Measurements from ENCODE around the gene TMEM198. TPM values are rescaled to one million over a fixed set of nuclear protein-coding genes. Genes with fewer than 3 reads are reported as not detected.
A peak's percentile ranks its signal among the peaks of the same experiment; 100 is the strongest.

TMEM198 gene
- total RNA-seq, 2 donors from 2014 or later: 3.3 to 5.7 TPM

- Histone ChIP-seq H3K27ac (peak overlapping the region in 1 of 4 donors; percentile 9), H3K36me3 (replicated peaks in 1 of 2; ENCODE audit: insufficient read depth in 1 of 2, low read depth in 2 of 2) (no peaks in the 10 kb centered on the region), H3K4me1 (peaks cover 19% of the 10 kb centered on the region), H3K4me3 (no peak overlapping the region), H3K9me3 (no peaks in the 10 kb centered on the region), H3K27me3 (no peaks in the 10 kb centered on the region)
- TF ChIP-seq POLR2A (IDR thresholded peaks at IDR 0.05) (no peak), CTCF (IDR thresholded peaks at IDR 0.05) (no peak)
- intact Hi-C loops (cut with DNase I): no loop called here
- DNase-seq: no peak
- no peak for ATAC-seq
- 41 to 45% methylated on average over 3 of the region's 3 CpGs for WGBS, 2 donors
These were observed 51.4 kb downstream of the TMEM198 start for GRCh38 chr2:219595256-219595655.

GRCh38 chr2:219596954-219597551, 53.2 kb downstream of the TMEM198 start:
- Histone ChIP-seq H3K9me3 (no peaks in the 10 kb centered on the region), H3K27ac (peak overlapping the region; percentile 84 to 94 (median 88)), H3K36me3 (replicated peaks in 1 of 2; ENCODE audit: insufficient read depth in 1 of 2, low read depth in 2 of 2) (no peaks in the 10 kb centered on the region), H3K4me1 (peaks cover 19% of the 10 kb centered on the region), H3K27me3 (no peaks in the 10 kb centered on the region), H3K4me3 (peak overlapping the region; percentile 35 to 49)
- peak; percentile 31 to 56 (median 38) for DNase-seq
- intact Hi-C loops (cut with DNase I): no loop called here
- TF ChIP-seq CTCF (IDR thresholded peaks at IDR 0.05) (no peak), POLR2A (IDR thresholded peaks at IDR 0.05) (no peak)
- 4 to 6% methylated on average over 19 of the region's 19 CpGs for WGBS, 2 donors
- ATAC-seq: peak; percentile 7

GRCh38 chr2:219597552-219598307, 53.9 kb downstream of the TMEM198 start, which contains the start of gene STK11IP:
TSS of gene STK11IP (plus strand) at chr2:219597857. CDS start at chr2:219598120, 263 bp downstream.
- ATAC-seq (peak; percentile 96), DNase-seq (peak; percentile 97 to 98 (median 98))
- peak; percentile 80 to 98 (median 97) for TF ChIP-seq POLR2A (IDR thresholded peaks at IDR 0.05)
- TF ChIP-seq CTCF (IDR thresholded peaks at IDR 0.05): peak in 2 of 7 experiments; percentile 2 to 7
- WGBS, 2 donors: 0% methylated on average over 49 to 57 of the region's 57 CpGs
- no peaks in the 10 kb centered on the region for H3K27me3 ChIP-seq
- peak within 1 kb of the TSS; percentile 35 to 49 for H3K4me3 ChIP-seq
- peaks cover 0 to 2% of the 10 kb centered on the region in 2 donors for H3K36me3 ChIP-seq (replicated peaks in 1 of 2; ENCODE audit: insufficient read depth in 1 of 2, low read depth in 2 of 2)
- peak within 1 kb of the TSS; percentile 84 to 94 (median 88) for H3K27ac ChIP-seq
- peaks cover 19% of the 10 kb centered on the region for H3K4me1 ChIP-seq
- no peaks in the 10 kb centered on the region for H3K9me3 ChIP-seq
- intact Hi-C loops (cut with DNase I): no loop called here

- Histone ChIP-seq H3K4me1 (peaks cover 19% of the 10 kb centered on the region), H3K4me3 (peak overlapping the region; percentile 35 to 49), H3K36me3 (replicated peaks in 1 of 2; ENCODE audit: insufficient read depth in 1 of 2, low read depth in 2 of 2) (peaks cover 0 to 2% of the 10 kb centered on the region in 2 donors), H3K27ac (peak overlapping the region; percentile 84 to 94 (median 88)), H3K27me3 (no peaks in the 10 kb centered on the region), H3K9me3 (no peaks in the 10 kb centered on the region)
- DNase-seq (peak in 2 of 4 donors; percentile 29 to 40), ATAC-seq (no peak)
- intact Hi-C loops (cut with DNase I): no loop called here
- 16 to 19% methylated on average over 9 of the region's 9 CpGs for WGBS, 2 donors
- TF ChIP-seq POLR2A (IDR thresholded peaks at IDR 0.05): no peak
These were observed 54.7 kb downstream of the TMEM198 start for GRCh38 chr2:219598308-219599078.

Small RNAs within 50 kb of the gene (microRNA-seq; reads per million reads assigned to microRNA genes)
- gene MIR3132 (ENCODE audit: borderline number of aligned reads in 2 of 2, borderline replicate concordance in 2 of 2): 0 reads per million in 2 donors

Small RNAs within 50 kb of the gene (small RNA-seq; reads per million reads assigned to genes)
- gene MIR3132 (not detected), gene RN7SKP213 (not detected)

Other genes with a start within 250 kb of the TMEM198 start
- gene PTPRN, start 234.6 kb upstream of the TMEM198 start, total RNA-seq: 10 to 100 TPM; 18.7 to 19.8 TPM
- gene RESP18, start 211.3 kb upstream of the TMEM198 start, total RNA-seq: not detected
- gene DNPEP, start 156.1 kb upstream of the TMEM198 start, total RNA-seq: 10 to 100 TPM; 18.4 to 24.7 TPM
- 10 to 100 TPM; 12.7 to 23.1 TPM for gene DES, start 125.7 kb upstream of the TMEM198 start, total RNA-seq
- gene SPEG, start 109.2 kb upstream of the TMEM198 start, total RNA-seq: 1 to 10 TPM; 2.9 to 3.6 TPM
- 10 to 100 TPM; 40.5 to 57.4 TPM for gene GMPPA, start 45.1 kb upstream of the TMEM198 start, total RNA-seq
- gene ASIC4, start 29.5 kb upstream of the TMEM198 start, total RNA-seq: not detected
- 100 to 1,000 TPM; 115 to 232 TPM for gene CHPF, start 219 bp upstream of the TMEM198 start, total RNA-seq
- gene OBSL1, start 27.5 kb downstream of the TMEM198 start, total RNA-seq: 100 to 1,000 TPM; 119 to 185 TPM
- gene INHA, start 28.3 kb downstream of the TMEM198 start, total RNA-seq: 1 to 10 TPM in 1 of 2 donors, under 1 TPM in 1; 0.66 to 1.6 TPM
- 10 to 100 TPM in 1 of 2 donors, 1 to 10 TPM in 1; 9.6 to 18.1 TPM for gene STK11IP, start 53.8 kb downstream of the TMEM198 start, total RNA-seq
- gene SLC4A3, start 83.6 kb downstream of the TMEM198 start, total RNA-seq: 10 to 100 TPM in 1 of 2 donors, 1 to 10 TPM in 1; 2.6 to 10.9 TPM